HepG2 (cell line): ENCODE measurements around the gene S100A10. TPM values are rescaled to one million over a fixed set of nuclear protein-coding genes. Genes with fewer than 3 reads are reported as not detected.

Experiments used
- ATAC-seq: fragments of 200-7000 bp; cut with Tn5 transposase; 3 replicates; pipeline ENCODE4 v1.9.1; 2020; ENCODE audit warnings: mild to moderate bottlenecking, moderate library complexity
- BruUV-seq: library from RNA; stranded (reverse); fragments of 400-500 nt; replicated peaks from 2 replicates; lab custom pipeline; 2021; lab: Mats Ljungman, UMichigan
- CTCF ChIA-PET: fragments of 300-600 bp; formaldehyde crosslinking; extraction: SDS; loops from one replicate; lab custom pipeline; 2021; ENCODE audit warnings: low total read pairs, inconsistent platforms, low intra/inter-chr PET ratio; lab: Yijun Ruan, JAX
- POLR2A ChIA-PET: fragments of 350-600 bp; sonication (Branson Sonifier 250); formaldehyde crosslinking; loops from one replicate; lab custom pipeline; 2020; ENCODE audit warnings: antibody characterized with exemption, inconsistent platforms; lab: Yijun Ruan, JAX
- DNase-seq: peaks from one replicate; pipeline ENCODE4 v3.0.0-alpha.2; 2015; ENCODE audit warnings: low spot score
- FAIRE-seq: peaks from 3 replicates; lab custom pipeline; 2011; peaks lifted over from hg19 to GRCh38; lab: Jason Lieb, UNC
- H2AFZ ChIP-seq: one replicate; pipeline ENCODE4 v1.6.1; 2011; ENCODE audit warnings: low read length, inconsistent platforms
- H3K27ac ChIP-seq: fragments of 300-600 bp; 3 replicates; pipeline ENCODE4 v1.8.0; 2011; ENCODE audit warnings: mixed run types, mild to moderate bottlenecking, mixed read lengths, low read length, inconsistent platforms; ENCODE audit not compliant: insufficient read depth; ENCODE audit errors: extremely low read length
- H3K27me3 ChIP-seq, 2 experiments: fragments of 200-600 bp in 1 of 2; 2 replicates in 1 of 2; 3 replicates in 1 of 2; pipeline versions ENCODE4 v1.6.0 to v1.8.0; 2011; ENCODE audit warnings: low read length in 2 of 2, mild to moderate bottlenecking in 2 of 2, moderate library complexity in 2 of 2, inconsistent platforms in 1 of 2; ENCODE audit not compliant: insufficient read depth in 2 of 2, control insufficient read depth in 1 of 2
- H3K36me3 ChIP-seq, 2 experiments: fragments of 200-600 bp in 1 of 2; replicated peaks in 1 of 2; 2 replicates in 1 of 2; 3 replicates in 1 of 2; pipeline versions ENCODE4 v1.5.1 to v1.8.0; 2011; ENCODE audit warnings: low read length in 2 of 2, inconsistent platforms in 1 of 2; ENCODE audit not compliant: insufficient read depth in 2 of 2, control insufficient read depth in 1 of 2
- H3K4me1 ChIP-seq: 2 replicates; pipeline ENCODE4 v1.5.1; 2012; ENCODE audit warnings: low read length, inconsistent platforms; ENCODE audit not compliant: insufficient read depth
- H3K4me2 ChIP-seq: 2 replicates; pipeline ENCODE4 v1.6.0; 2011; ENCODE audit warnings: low read depth, low read length, inconsistent platforms
- H3K4me3 ChIP-seq, 3 experiments: fragments of 200-600 bp in 1 of 3; sonication (generic), shearing (Covaris generic) in 1 of 3; replicated peaks in 1 of 3; 2 replicates each; pipeline ENCODE4 v1.5.1; 2011 to 2016; ENCODE audit warnings: low read length in 3 of 3, inconsistent platforms in 2 of 3, low read depth in 2 of 3, mild to moderate bottlenecking in 2 of 3, control low read depth in 1 of 3, mixed read lengths in 1 of 3; ENCODE audit not compliant: insufficient read depth in 1 of 3
- H3K79me2 ChIP-seq: one replicate; pipeline ENCODE4 v1.6.1; 2011; ENCODE audit warnings: low read length, inconsistent platforms; ENCODE audit not compliant: insufficient read depth
- H3K9ac ChIP-seq: 2 replicates; pipeline ENCODE4 v1.6.0; 2011; ENCODE audit warnings: mild to moderate bottlenecking, low read depth, low read length, inconsistent platforms; ENCODE audit not compliant: insufficient read depth
- H3K9me3 ChIP-seq: 2 replicates; pipeline ENCODE4 v1.5.1; 2012; ENCODE audit warnings: mild to moderate bottlenecking, low read length
- H4K20me1 ChIP-seq: 2 replicates; pipeline ENCODE4 v1.6.0; 2011; ENCODE audit warnings: inconsistent platforms, mild to moderate bottlenecking, low read length, moderate library complexity; ENCODE audit not compliant: insufficient read depth
- BRCA1 ChIP-seq: sonication (generic); formaldehyde crosslinking; IDR thresholded peaks from 2 replicates; pipeline ENCODE4 v1.4.0; 2020; ENCODE audit warnings: missing genetic modification reagents
- CREB1 ChIP-seq, 2 experiments: fragments of 450-650 bp in 1 of 2; IDR thresholded peaks; 2 replicates each; pipeline ENCODE4 v1.6.1; 2016 to 2017; ENCODE audit warnings: control low read depth in 1 of 2, mild to moderate bottlenecking in 1 of 2, missing compliant biosample characterization in 1 of 2, missing genetic modification characterization in 1 of 2
- FOXA1 ChIP-seq, 2 experiments: fragments of 450-650 bp in 1 of 2; sonication (generic) in 1 of 2; formaldehyde crosslinking in 1 of 2; IDR thresholded peaks; 2 replicates each; pipeline versions ENCODE4 v1.4.0 to v1.6.1; 2016 to 2020; ENCODE audit warnings: missing genetic modification reagents in 1 of 2
- GATAD1 ChIP-seq: IDR thresholded peaks from 2 replicates; pipeline ENCODE4 v1.6.1; 2016; ENCODE audit warnings: missing genetic modification reagents, missing compliant biosample characterization
- SMC3 ChIP-seq: IDR thresholded peaks from 2 replicates; pipeline ENCODE4 v1.6.1; 2011; ENCODE audit warnings: low read length, improper control_type of control experiment
- STAG1 ChIP-seq: sonication (generic); formaldehyde crosslinking; IDR thresholded peaks from 2 replicates; pipeline ENCODE4 v1.4.0; 2020; ENCODE audit warnings: missing genetic modification reagents
- ZFY ChIP-seq: sonication (generic); formaldehyde crosslinking; IDR thresholded peaks from 2 replicates; pipeline ENCODE4 v1.4.0; 2020; ENCODE audit warnings: missing genetic modification reagents
- ZNF121 ChIP-seq: sonication (generic); formaldehyde crosslinking; IDR thresholded peaks from 2 replicates; pipeline ENCODE4 v1.5.0; 2020; ENCODE audit warnings: mild to moderate bottlenecking, missing genetic modification reagents
- ZNF138 ChIP-seq: sonication (generic); formaldehyde crosslinking; IDR thresholded peaks from 2 replicates; pipeline ENCODE4 v1.5.0; 2020; ENCODE audit warnings: mild to moderate bottlenecking, low read depth, missing genetic modification reagents
- ZNF460 ChIP-seq: sonication (generic); formaldehyde crosslinking; IDR thresholded peaks from 2 replicates; pipeline ENCODE4 v1.5.1; 2020; ENCODE audit warnings: missing genetic modification reagents, mild to moderate bottlenecking, borderline replicate concordance
- ZNF510 ChIP-seq: sonication (generic); formaldehyde crosslinking; IDR thresholded peaks from 2 replicates; pipeline ENCODE4 v1.4.0; 2020; ENCODE audit warnings: low read depth, mild to moderate bottlenecking, missing genetic modification reagents
- ZNF574 ChIP-seq: sonication (generic); formaldehyde crosslinking; IDR thresholded peaks from 2 replicates; pipeline ENCODE4 v1.4.0; 2020; ENCODE audit warnings: missing genetic modification reagents
- WGBS: methylation state at CpG from one replicate; pipeline ENCODE4 v1.1.6; 2017; ENCODE audit warnings: low lambda C conversion rate; 5-methylcytosine and 5-hydroxymethylcytosine counted together
- in situ Hi-C: cut with HindIII; loops from 2 replicates; pipeline ENCODE4 v1.10.0; 2017; ENCODE audit warnings: low pct_unique_long_range_greater_than_20kb; ENCODE audit not compliant: extremely low pct_ligation_motif_present
- intact Hi-C: fragments of 100-400 bp; cut with micrococcal nuclease; formaldehyde crosslinking; loops from one replicate; pipeline ENCODE4 v1.10.0; 2022; ENCODE audit not compliant: unreplicated experiment
- polyA plus RNA-seq, 8 experiments: library from polyadenylated mRNA; depleted of rRNA in 3 of 8; stranded (reverse) in 7 of 8; unstranded in 1 of 8; fragments of >200 nt; fragmentation: Illumina TruSeq in 4 of 8; extraction: Trizol in 4 of 8; gene quantifications; 2 replicates each; pipeline versions ENCODE4 v1.2.1 to v1.2.3, GENCODE V29; 2011 to 2016; ENCODE audit warnings: low read depth in 4 of 8, missing spikeins in 1 of 8, mixed read lengths in 1 of 8; ENCODE audit not compliant: insufficient read depth in 1 of 8
- total RNA-seq, 5 experiments: library from RNA; depleted of rRNA; stranded (reverse); fragments of >200 nt; fragmentation: Illumina TruSeq; extraction: Trizol; gene quantifications; 2 replicates each; pipeline ENCODE4 v1.2.3, GENCODE V29; 2016; ENCODE audit warnings: low read depth in 1 of 5
- TF ChIP-seq, protein P1 (sequence below): sonication (generic); formaldehyde crosslinking; IDR thresholded peaks from 2 replicates; pipeline ENCODE4 v1.5.1; 2020; ENCODE audit warnings: mild to moderate bottlenecking, missing genetic modification reagents, moderate library complexity
- TF ChIP-seq, protein P2 (sequence below): sonication (generic); formaldehyde crosslinking; IDR thresholded peaks from 2 replicates; pipeline ENCODE4 v1.4.0; 2020; ENCODE audit warnings: missing genetic modification reagents, borderline replicate concordance

S100A10 gene
- total and polyA plus RNA-seq, 2 of the 13 experiments (the other 11 are each of a cell fraction or from before 2014, with no cell fraction given), result 16.8 to 28.7 TPM

- no peaks in the 10 kb centered on the region for H3K9me3 ChIP-seq
- H3K4me3 ChIP-seq, result no peak overlapping the region
- H3K27ac ChIP-seq, result no peak overlapping the region
- no peak overlapping the region for H3K4me2 ChIP-seq
- no peaks in the 10 kb centered on the region for H4K20me1 ChIP-seq
- no peaks in the 10 kb centered on the region for H3K36me3 ChIP-seq
- intact Hi-C loops (loop anchor here (1.0 kb wide), 1 partner anchor 45 kb away; no protein-coding TSS in a partner anchor), in situ Hi-C loops (no loop called here)
- no peak overlapping the region for H3K9ac ChIP-seq
- ATAC-seq (peak; percentile 53; the same call in 1 of the 3 replicates), FAIRE-seq (peak; percentile 76), DNase-seq (no peak)
- no peak overlapping the region for H2AFZ ChIP-seq
- ChIA-PET POLR2A (no interaction called here), CTCF (interaction anchor here (1.0 to 1.8 kb wide), 3 partner anchors 46 to 79 kb away, joined by 3 to 13 read pairs (median 9); no protein-coding TSS in a partner anchor)
- peaks cover 0 to 3% of the 10 kb centered on the region in 2 experiments; a peak in 1 of 5 replicates for H3K27me3 ChIP-seq
- no TSS peak for BruUV-seq
- WGBS, result 0% methylated on average over 3 of the region's 3 CpGs
- H3K79me2 ChIP-seq, result no peaks in the 10 kb centered on the region
- H3K4me1 ChIP-seq, result 0 out of 2 replicates have a peak, but pooled peaks cover 5% of the 10 kb centered on the region
- TF ChIP-seq ZNF510 (CRISPR knock-in tag) (no peak), CREB1 (IDR thresholded peaks at IDR 0.05) (no peak), CREB1 (CRISPR knock-in tag; IDR thresholded peaks at IDR 0.05) (no peak), BRCA1 (no peak), STAG1 (CRISPR knock-in tag) (peak; percentile 53), ZNF574 (CRISPR knock-in tag) (no peak), GATAD1 (CRISPR knock-in tag) (no peak), ZFY (CRISPR knock-in tag) (no peak), ZNF138 (CRISPR knock-in tag) (no peak), ZNF460 (no peak), ZNF121 (CRISPR knock-in tag) (no peak), SMC3 (peak; percentile 55), FOXA1 (IDR thresholded peaks at IDR 0.05) (no peak), FOXA1 (CRISPR knock-in tag; IDR thresholded peaks at IDR 0.05) (no peak)
- TF ChIP-seq, protein P1, sequence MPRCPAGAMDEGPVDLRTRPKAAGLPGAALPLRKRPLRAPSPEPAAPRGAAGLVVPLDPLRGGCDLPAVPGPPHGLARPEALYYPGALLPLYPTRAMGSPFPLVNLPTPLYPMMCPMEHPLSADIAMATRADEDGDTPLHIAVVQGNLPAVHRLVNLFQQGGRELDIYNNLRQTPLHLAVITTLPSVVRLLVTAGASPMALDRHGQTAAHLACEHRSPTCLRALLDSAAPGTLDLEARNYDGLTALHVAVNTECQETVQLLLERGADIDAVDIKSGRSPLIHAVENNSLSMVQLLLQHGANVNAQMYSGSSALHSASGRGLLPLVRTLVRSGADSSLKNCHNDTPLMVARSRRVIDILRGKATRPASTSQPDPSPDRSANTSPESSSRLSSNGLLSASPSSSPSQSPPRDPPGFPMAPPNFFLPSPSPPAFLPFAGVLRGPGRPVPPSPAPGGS (CRISPR knock-in tag), result no peak
- TF ChIP-seq, protein P2, sequence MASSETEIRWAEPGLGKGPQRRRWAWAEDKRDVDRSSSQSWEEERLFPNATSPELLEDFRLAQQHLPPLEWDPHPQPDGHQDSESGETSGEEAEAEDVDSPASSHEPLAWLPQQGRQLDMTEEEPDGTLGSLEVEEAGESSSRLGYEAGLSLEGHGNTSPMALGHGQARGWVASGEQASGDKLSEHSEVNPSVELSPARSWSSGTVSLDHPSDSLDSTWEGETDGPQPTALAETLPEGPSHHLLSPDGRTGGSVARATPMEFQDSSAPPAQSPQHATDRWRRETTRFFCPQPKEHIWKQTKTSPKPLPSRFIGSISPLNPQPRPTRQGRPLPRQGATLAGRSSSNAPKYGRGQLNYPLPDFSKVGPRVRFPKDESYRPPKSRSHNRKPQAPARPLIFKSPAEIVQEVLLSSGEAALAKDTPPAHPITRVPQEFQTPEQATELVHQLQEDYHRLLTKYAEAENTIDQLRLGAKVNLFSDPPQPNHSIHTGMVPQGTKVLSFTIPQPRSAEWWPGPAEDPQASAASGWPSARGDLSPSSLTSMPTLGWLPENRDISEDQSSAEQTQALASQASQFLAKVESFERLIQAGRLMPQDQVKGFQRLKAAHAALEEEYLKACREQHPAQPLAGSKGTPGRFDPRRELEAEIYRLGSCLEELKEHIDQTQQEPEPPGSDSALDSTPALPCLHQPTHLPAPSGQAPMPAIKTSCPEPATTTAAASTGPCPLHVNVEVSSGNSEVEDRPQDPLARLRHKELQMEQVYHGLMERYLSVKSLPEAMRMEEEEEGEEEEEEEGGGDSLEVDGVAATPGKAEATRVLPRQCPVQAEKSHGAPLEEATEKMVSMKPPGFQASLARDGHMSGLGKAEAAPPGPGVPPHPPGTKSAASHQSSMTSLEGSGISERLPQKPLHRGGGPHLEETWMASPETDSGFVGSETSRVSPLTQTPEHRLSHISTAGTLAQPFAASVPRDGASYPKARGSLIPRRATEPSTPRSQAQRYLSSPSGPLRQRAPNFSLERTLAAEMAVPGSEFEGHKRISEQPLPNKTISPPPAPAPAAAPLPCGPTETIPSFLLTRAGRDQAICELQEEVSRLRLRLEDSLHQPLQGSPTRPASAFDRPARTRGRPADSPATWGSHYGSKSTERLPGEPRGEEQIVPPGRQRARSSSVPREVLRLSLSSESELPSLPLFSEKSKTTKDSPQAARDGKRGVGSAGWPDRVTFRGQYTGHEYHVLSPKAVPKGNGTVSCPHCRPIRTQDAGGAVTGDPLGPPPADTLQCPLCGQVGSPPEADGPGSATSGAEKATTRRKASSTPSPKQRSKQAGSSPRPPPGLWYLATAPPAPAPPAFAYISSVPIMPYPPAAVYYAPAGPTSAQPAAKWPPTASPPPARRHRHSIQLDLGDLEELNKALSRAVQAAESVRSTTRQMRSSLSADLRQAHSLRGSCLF (CRISPR knock-in tag), result no peak
These were observed 20.1 kb upstream of the S100A10 start for GRCh38 chr1:152013664-152014237.
